Right lobe of liver (tissue), 6 donors: Measurements from ENCODE around the gene LRRC43. TPM values are rescaled to one million over a fixed set of nuclear protein-coding genes. Genes with fewer than 3 reads are reported as not detected.

Source experiments
- ATAC-seq, 4 donors: fragments of 200-7000 bp; cut with Tn5 transposase; one replicate each; pipeline ENCODE4 v1.9.1; 2020; ENCODE audit warnings: mild to moderate bottlenecking in 4 of 4, moderate library complexity in 4 of 4
- DNase-seq, 3 donors: peaks; one replicate each; pipeline ENCODE4 v3.0.0-alpha.2; 2020
- H3K27ac ChIP-seq, 3 donors: fragments of 200-600 bp; one replicate each; pipeline ENCODE4 v1.8.0; 2022
- H3K27me3 ChIP-seq, 2 donors: fragments of 200-600 bp; one replicate each; pipeline ENCODE4 v1.8.0; 2022
- H3K36me3 ChIP-seq, 4 donors: fragments of 200-600 bp; sonication (generic) in 1 of 4; one replicate each; pipeline versions ENCODE4 v1.5.1 to v1.8.0; 2017 to 2022; ENCODE audit warnings: control low read depth in 1 of 4
- H3K4me1 ChIP-seq, 4 donors: fragments of 200-600 bp; sonication (generic) in 1 of 4; one replicate each; pipeline versions ENCODE4 v1.5.1 to v1.8.0; 2017 to 2022; ENCODE audit warnings: control low read depth in 1 of 4
- H3K4me3 ChIP-seq, 3 donors: fragments of 200-600 bp; one replicate each; pipeline ENCODE4 v1.8.0; 2022
- H3K9me3 ChIP-seq, 4 donors: fragments of 200-600 bp; sonication (generic) in 1 of 4; one replicate each; pipeline versions ENCODE4 v1.5.1 to v1.8.0; 2017 to 2022; ENCODE audit warnings: control low read depth in 1 of 4
- POLR2A ChIP-seq: fragments of 450-650 bp; IDR thresholded peaks from one replicate; pipeline ENCODE4 v1.6.1; 2017; ENCODE audit warnings: antibody characterized with exemption, mild to moderate bottlenecking
- WGBS: methylation state at CpG from one replicate; pipeline ENCODE4 v1.1.6; 2018; ENCODE audit warnings: low coverage, low lambda C conversion rate; ENCODE audit not compliant: insufficient coverage; ENCODE audit errors: missing lambda C conversion rate; 5-methylcytosine and 5-hydroxymethylcytosine counted together
- intact Hi-C, 2 donors: fragments of 100-400 bp; cut with DNase I; formaldehyde crosslinking; loops; one replicate each; pipeline versions ENCODE4 v1.11.2 to v1.14.1; 2022
- total RNA-seq, 6 experiments: library from RNA; depleted of rRNA in 2 of 6; stranded (reverse); fragments of >200 nt in 2 of 6; fragmentation: NEBNext Ultra II Directional in 3 of 6; extraction: Animal tissue kit (Norgen Biotek cat#: 25700) in 3 of 6; gene quantifications; one replicate each; pipeline versions ENCODE4 v1.1.0 to v1.2.4, GENCODE V29; 2016 to 2023
- TF ChIP-seq, protein P1 (sequence below), 4 donors: fragments of 200-600 bp in 3 of 4; fragments of 450-650 bp in 1 of 4; IDR thresholded peaks; one replicate each; pipeline versions ENCODE4 v1.5.1 to v1.8.0; 2016 to 2022; ENCODE audit warnings: antibody characterized with exemption in 4 of 4, mild to moderate bottlenecking in 2 of 4
- donor health status: DM: no; HTN: yes; CAD: no.
- donor health status: DM: no; HTN: no; CAD: no.
- donor health status: DM: no; HTN: no; CAD: no.
- donor health status: DM: no; HTN: yes; CAD: no.
- donor health status: DM: no; HTN: yes; CAD: no.

LRRC43 gene
- total RNA-seq, 6 experiments from 2014 or later = 0.26 to 0.37 (median 0.31) TPM; not detected in 3

DNA sequence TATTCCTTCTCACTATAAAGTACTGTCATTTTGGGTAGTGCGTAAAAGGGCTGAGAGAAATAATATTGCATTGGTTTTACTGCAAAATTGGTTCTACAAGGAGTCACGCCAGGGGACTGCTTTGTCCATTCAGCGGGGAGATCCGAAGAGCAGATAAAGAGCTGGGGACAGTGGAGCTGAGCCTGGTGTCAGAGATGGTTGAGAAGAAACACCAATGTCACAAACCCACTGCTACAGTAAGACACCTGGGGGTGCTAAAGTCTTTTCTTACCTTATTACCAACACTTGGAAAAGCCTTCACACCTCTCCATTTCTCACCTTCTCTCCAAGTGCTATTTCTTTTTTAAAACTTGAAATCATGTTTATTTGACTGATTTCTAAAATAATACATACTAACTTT is 23.0 kb upstream of the LRRC43 start:
- ATAC-seq = peak in 1 of 4 donors; percentile 32
- DNase-seq = no peak
- Histone ChIP-seq H3K36me3 (no peaks in the 10 kb centered on the region), H3K27ac (no peak overlapping the region), H3K9me3 (no peaks in the 10 kb centered on the region), H3K4me1 (no peaks in the 10 kb centered on the region), H3K27me3 (no peaks in the 10 kb centered on the region), H3K4me3 (no peak overlapping the region)
- 73% methylated on average over 4 of the region's 4 CpGs for WGBS
- intact Hi-C loops = no loop called here
- no peak for TF ChIP-seq POLR2A
- TF ChIP-seq, protein P1, sequence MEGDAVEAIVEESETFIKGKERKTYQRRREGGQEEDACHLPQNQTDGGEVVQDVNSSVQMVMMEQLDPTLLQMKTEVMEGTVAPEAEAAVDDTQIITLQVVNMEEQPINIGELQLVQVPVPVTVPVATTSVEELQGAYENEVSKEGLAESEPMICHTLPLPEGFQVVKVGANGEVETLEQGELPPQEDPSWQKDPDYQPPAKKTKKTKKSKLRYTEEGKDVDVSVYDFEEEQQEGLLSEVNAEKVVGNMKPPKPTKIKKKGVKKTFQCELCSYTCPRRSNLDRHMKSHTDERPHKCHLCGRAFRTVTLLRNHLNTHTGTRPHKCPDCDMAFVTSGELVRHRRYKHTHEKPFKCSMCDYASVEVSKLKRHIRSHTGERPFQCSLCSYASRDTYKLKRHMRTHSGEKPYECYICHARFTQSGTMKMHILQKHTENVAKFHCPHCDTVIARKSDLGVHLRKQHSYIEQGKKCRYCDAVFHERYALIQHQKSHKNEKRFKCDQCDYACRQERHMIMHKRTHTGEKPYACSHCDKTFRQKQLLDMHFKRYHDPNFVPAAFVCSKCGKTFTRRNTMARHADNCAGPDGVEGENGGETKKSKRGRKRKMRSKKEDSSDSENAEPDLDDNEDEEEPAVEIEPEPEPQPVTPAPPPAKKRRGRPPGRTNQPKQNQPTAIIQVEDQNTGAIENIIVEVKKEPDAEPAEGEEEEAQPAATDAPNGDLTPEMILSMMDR (IDR thresholded peaks at IDR 0.05) = peak in 1 of 4 donors; percentile 29

DNA sequence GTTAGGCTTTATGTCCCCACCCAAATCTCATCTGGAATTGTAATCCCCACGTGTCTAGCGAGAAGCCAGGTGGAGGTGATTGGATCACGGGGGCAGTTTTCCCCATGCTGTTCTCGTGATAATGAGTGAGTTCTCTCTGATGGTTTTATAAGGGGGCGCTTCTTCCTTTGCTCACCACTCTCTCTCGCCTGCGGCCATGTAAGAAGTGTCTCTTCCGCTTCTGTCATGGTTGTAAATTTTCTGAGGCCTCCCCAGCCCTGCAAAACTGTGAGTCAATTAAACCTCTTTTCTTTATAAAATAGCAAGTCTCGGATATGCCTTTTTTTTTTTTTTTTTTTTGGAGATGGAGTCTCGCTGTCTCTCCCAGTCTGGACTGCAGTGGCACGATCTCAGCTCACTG is 22.2 kb upstream of the LRRC43 start:
- no peak for TF ChIP-seq POLR2A
- TF ChIP-seq, protein P1 (IDR thresholded peaks at IDR 0.05) = no peak
- 80% methylated on average over 10 of the region's 11 CpGs for WGBS
- H3K4me3 ChIP-seq = no peak overlapping the region

DNA sequence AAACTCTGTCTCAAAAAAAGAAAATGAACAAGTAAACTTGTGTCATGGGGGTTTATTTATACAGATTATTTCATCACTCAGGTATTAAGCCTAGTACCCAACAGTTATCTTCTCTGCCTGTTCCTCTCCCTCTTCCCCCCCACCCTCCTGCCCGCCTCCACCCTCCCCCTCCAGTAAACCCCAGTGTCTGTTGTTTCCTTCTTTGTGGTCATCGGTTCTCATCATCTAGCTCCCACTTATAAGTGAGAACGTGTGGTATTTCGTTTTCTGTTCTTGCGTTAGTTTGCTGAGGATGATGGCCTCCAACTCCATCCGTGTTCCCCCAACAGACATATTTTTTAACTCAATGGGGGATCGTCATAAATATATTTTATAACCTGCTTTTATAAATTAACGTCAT is 21.2 kb upstream of the LRRC43 start:
- WGBS = 63% methylated on average over 8 of the region's 8 CpGs
- H3K27me3 ChIP-seq = no peaks in the 10 kb centered on the region
- no peaks in the 10 kb centered on the region for H3K9me3 ChIP-seq
- intact Hi-C loops = no loop called here
- DNase-seq = no peak
- no peak for TF ChIP-seq POLR2A
- TF ChIP-seq, protein P1 (IDR thresholded peaks at IDR 0.05) = no peak
- no peak for ATAC-seq
- no peak overlapping the region for H3K27ac ChIP-seq
- no peaks in the 10 kb centered on the region for H3K4me1 ChIP-seq
- no peaks in the 10 kb centered on the region for H3K36me3 ChIP-seq
- no peak overlapping the region for H3K4me3 ChIP-seq

More for the DNA sequence above, 22.2 kb upstream of the LRRC43 start:
- no peaks in the 10 kb centered on the region for H3K27me3 ChIP-seq
- no peaks in the 10 kb centered on the region for H3K4me1 ChIP-seq
- H3K27ac ChIP-seq = no peak overlapping the region
- no peak for DNase-seq
- H3K9me3 ChIP-seq = no peaks in the 10 kb centered on the region
- ATAC-seq = no peak
- H3K36me3 ChIP-seq = no peaks in the 10 kb centered on the region
- intact Hi-C loops = no loop called here

DNA sequence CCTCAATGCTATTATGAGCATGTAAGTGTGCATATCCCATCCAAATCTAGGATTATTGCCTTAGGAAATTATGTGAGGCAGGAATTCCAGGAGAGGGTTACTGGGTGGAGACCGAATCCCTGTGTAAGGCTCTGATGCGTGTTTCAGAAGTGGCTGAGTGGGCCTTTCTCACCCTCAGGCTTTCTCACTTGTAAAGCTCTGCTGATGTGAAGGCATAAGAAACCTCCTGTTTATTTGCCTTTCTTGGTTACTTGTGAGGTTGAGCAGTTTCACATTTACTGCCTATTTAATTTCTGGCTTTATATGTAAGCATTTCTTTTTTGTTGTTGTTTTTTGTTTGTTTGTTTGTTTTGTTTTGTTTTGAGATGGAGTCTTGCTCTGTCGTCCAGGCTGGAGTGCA is 19.9 kb upstream of the LRRC43 start:
- DNase-seq = no peak
- H3K4me3 ChIP-seq = no peak overlapping the region
- TF ChIP-seq, protein P1 (IDR thresholded peaks at IDR 0.05) = no peak
- no peak for TF ChIP-seq POLR2A
- H3K27ac ChIP-seq = no peak overlapping the region
- H3K4me1 ChIP-seq = no peaks in the 10 kb centered on the region
- 56% methylated on average over 1 of the region's 3 CpGs for WGBS
- no peaks in the 10 kb centered on the region for H3K9me3 ChIP-seq
- no peaks in the 10 kb centered on the region for H3K27me3 ChIP-seq
- no peaks in the 10 kb centered on the region for H3K36me3 ChIP-seq
- intact Hi-C loops = no loop called here
- no peak for ATAC-seq
